HEK293T (cell line): ENCODE results near the gene AADAC.

Experiments used
- CTCF ChIA-PET: fragments of 350-600 bp; formaldehyde crosslinking; extraction: SDS; loops from one replicate; lab custom pipeline; 2021; ENCODE audit warnings: antibody characterized with exemption, inconsistent platforms; lab: Yijun Ruan, JAX
- POLR2A ChIA-PET: fragments of 350-600 bp; formaldehyde crosslinking; extraction: SDS; loops from one replicate; lab custom pipeline; 2020; ENCODE audit warnings: antibody characterized with exemption, inconsistent platforms; lab: Yijun Ruan, JAX
- DNase-seq: peaks from one replicate; pipeline ENCODE4 v3.0.0; 2012; ENCODE audit warnings: mixed read lengths; ENCODE audit errors: extremely low spot score
- ARNT ChIP-seq: fragments of 450-650 bp; IDR thresholded peaks from 2 replicates; pipeline ENCODE4 v1.6.1; 2017; ENCODE audit warnings: mild to moderate bottlenecking
- BHLHE40 ChIP-seq: fragments of 450-650 bp; IDR thresholded peaks from 2 replicates; pipeline ENCODE4 v1.6.1; 2016; ENCODE audit warnings: mild to moderate bottlenecking, moderate library complexity, borderline replicate concordance
- CTBP1 ChIP-seq: fragments of 450-650 bp; IDR thresholded peaks from 2 replicates; pipeline ENCODE4 v1.6.1; 2016; ENCODE audit warnings: borderline replicate concordance
- ELF4 ChIP-seq: fragments of 450-650 bp; IDR thresholded peaks from 2 replicates; pipeline ENCODE4 v1.6.1; 2017; ENCODE audit warnings: antibody characterized with exemption
- FOXA1 ChIP-seq: fragments of 450-650 bp; IDR thresholded peaks from 2 replicates; pipeline ENCODE4 v1.6.1; 2016; ENCODE audit warnings: mild to moderate bottlenecking
- FOXK2 ChIP-seq: fragments of 450-650 bp; IDR thresholded peaks from 2 replicates; pipeline ENCODE4 v1.6.1; 2016; ENCODE audit warnings: mild to moderate bottlenecking
- FOXM1 ChIP-seq: fragments of 450-650 bp; IDR thresholded peaks from 2 replicates; pipeline ENCODE4 v1.6.1; 2017; ENCODE audit warnings: mild to moderate bottlenecking, borderline replicate concordance
- HDGF ChIP-seq: fragments of 450-650 bp; IDR thresholded peaks from 2 replicates; pipeline ENCODE4 v1.6.1; 2017; ENCODE audit warnings: antibody characterized with exemption, borderline replicate concordance
- L3MBTL2 ChIP-seq: fragments of 450-650 bp; conservative IDR thresholded peaks from 2 replicates; pipeline ENCODE4 v1.6.1; 2016; ENCODE audit warnings: mild to moderate bottlenecking
- LEF1 ChIP-seq: fragments of 450-650 bp; IDR thresholded peaks from 2 replicates; pipeline ENCODE4 v1.6.1; 2017; ENCODE audit warnings: mild to moderate bottlenecking, borderline replicate concordance
- SP1 ChIP-seq: fragments of 450-650 bp; IDR thresholded peaks from 2 replicates; pipeline ENCODE4 v1.6.1; 2017
- SUZ12 ChIP-seq: fragments of 450-650 bp; IDR thresholded peaks from 2 replicates; pipeline ENCODE4 v1.6.1; 2016; ENCODE audit warnings: mild to moderate bottlenecking
- TARDBP ChIP-seq: fragments of 450-650 bp; IDR thresholded peaks from 2 replicates; pipeline ENCODE4 v1.6.1; 2016
- ZNF384 ChIP-seq: fragments of 450-650 bp; IDR thresholded peaks from 2 replicates; pipeline ENCODE4 v1.6.1; 2016
- TF ChIP-seq, protein P1 (sequence below): fragments of 450-650 bp; IDR thresholded peaks from 2 replicates; pipeline ENCODE4 v1.6.1; 2016

AADAC gene

DNA sequence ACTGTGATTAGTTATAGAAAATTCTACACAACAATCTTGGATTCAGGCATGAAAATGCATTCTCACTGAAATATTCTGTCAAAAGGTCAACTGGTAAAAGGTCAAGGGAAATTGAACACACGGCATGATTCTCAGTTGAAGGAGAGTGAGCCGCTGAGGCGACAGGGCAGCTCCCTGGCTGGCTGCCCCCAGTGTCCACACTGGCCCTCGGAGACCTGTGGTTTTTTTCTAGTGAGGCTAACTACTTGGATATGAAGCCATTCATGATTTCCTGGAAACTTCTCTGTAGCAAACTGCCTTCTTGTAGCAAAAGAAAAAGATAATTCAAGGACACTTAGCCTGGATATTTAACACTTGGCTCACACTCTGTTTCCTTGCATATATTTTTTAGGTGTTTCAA, 43.0 kb upstream of the AADAC start:
- TF ChIP-seq ELF4: no peak
- ChIA-PET CTCF (interaction anchor here (0.6 to 0.7 kb wide), 2 partner anchors 17 to 804 kb away, joined by 3 to 6 read pairs; no protein-coding TSS in a partner anchor), POLR2A (no interaction called here)
- DNase-seq: peak; percentile 10

DNA sequence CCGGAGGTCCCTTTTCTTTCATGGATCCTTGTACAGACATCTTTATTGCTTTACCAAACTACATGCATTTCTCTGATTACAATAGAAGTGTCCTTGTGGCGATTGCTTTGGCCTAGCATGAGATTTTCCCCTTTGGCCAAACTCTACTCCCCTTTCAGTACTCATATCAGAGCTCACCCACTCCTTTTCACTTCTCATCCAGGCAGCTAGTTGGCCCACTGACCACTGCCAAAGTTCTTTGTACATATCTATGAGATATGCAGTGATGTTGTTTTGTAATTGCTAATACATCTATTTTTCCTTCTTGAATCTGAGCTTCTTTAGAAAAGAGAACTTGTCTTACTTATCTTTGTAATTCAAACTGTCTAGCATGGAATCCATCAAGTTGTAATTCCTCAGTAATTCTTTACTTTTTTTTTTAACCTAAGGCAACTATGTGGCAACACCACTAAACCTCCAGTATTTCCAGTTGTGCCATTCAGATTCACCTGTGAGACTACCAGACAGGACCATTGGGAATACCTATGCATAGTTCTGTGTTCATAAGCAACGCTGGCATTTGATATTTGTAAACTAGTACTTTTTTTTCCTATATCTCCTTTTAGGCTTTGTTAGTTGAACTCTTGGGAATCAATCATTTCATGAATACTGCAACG, 41.0 kb upstream of the AADAC start:
- no peak for DNase-seq
- TF ChIP-seq CTBP1 (no peak), BHLHE40 (no peak), ARNT (no peak)
- POLR2A ChIA-PET: interaction anchor here (0.6 kb wide), 1 partner anchor 195 kb away, joined by 4 read pairs; no protein-coding TSS in a partner anchor
- CTCF ChIA-PET: interaction anchor here (0.6 kb wide), 1 partner anchor 287 kb away, joined by 4 read pairs; no protein-coding TSS in a partner anchor

DNA sequence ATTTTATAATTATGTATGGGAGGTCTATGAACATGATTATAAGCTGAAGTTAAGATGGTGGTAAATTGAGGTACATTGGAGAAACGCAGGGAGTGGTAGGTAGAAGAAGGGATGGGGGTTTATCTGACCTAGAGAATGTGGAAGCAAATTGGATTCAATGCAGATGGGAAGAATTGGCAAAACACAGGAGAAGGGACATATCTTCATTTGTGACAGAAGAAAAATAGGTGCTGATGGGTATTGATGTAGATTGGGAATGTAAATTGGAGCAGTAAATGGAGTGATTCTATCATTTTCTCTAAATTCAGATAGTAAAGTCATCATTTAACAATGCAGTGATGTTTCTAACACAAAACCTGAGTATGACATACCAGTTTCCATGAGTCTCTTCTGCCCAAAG, 39.7 kb upstream of the AADAC start:
- ChIA-PET POLR2A (no interaction called here), CTCF (no interaction called here)
- DNase-seq: no peak
- TF ChIP-seq BHLHE40 (no peak), LEF1 (no peak), HDGF (no peak)

DNA sequence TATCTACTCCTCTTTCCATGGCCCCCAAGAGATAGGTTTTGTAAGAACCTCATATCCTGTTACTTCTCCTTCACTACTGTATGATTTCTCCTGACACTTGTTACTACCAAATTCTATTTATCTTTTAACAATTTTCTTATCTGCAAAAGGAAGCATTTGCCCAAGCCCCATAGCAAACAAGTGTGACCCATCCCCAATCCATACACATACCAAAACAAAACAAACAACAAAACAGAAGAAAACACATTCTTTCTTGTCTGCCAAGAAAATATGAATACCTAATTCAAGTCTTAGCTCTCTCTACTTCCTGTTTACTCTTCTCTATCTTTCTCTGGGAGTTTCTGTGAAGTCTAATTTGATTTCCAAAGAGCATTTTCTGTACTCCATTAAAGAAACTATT, 39.0 kb upstream of the AADAC start:
- TF ChIP-seq HDGF (no peak), ARNT (no peak), BHLHE40 (no peak)
- TF ChIP-seq, protein P1, sequence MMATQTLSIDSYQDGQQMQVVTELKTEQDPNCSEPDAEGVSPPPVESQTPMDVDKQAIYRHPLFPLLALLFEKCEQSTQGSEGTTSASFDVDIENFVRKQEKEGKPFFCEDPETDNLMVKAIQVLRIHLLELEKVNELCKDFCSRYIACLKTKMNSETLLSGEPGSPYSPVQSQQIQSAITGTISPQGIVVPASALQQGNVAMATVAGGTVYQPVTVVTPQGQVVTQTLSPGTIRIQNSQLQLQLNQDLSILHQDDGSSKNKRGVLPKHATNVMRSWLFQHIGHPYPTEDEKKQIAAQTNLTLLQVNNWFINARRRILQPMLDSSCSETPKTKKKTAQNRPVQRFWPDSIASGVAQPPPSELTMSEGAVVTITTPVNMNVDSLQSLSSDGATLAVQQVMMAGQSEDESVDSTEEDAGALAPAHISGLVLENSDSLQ: no peak
- POLR2A ChIA-PET: no interaction called here
- DNase-seq: no peak
- CTCF ChIA-PET: no interaction called here

DNA sequence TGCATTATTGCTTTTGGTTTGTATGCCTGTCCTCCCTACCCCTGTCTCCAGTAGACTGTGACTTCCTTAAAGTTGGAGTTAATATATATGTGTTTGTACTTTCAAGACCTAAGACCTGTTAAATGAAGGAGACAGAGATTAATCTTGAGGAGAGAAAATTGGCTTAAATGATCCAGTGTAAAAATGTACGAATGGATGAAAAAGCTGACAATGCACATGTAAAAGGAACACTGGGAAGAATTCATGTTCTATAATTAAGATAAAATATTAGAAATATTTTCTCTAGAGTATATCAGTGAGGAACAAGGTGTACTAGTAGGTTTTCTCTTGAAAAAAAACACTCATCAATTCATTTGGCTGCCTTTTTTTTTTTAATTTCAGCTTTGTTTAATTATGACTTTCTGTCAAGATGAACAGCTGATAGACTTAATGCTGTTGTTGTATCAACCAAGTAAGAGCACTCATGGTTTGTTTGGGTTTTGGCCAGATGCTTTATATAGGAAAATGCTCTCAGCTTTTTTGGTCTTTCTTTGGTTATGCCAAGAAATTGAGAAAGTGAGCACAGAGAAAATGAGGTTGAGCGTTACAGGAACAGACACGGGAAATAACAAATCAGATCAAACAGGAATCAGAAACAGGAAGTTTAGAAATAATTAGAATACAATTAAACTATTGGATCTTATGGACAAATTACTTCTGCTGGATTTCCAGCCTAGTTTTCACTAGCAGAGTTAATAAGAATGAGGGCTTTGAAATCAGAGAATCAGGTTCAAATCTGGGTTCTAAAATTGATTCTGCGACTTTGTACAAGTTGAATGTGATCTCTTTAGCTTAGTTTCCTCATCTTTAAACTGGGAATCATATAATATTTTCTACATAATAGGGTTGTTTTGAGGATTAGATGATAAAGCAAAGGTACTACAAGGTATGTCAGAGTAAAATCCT, 38.3 kb upstream of the AADAC start:
- CTCF ChIA-PET: interaction anchor here (0.7 kb wide), 1 partner anchor 731 kb away, joined by 3 read pairs; no protein-coding TSS in a partner anchor
- TF ChIP-seq SUZ12 (no peak), SP1 (no peak), HDGF (no peak), L3MBTL2 (no peak), FOXK2 (no peak), CTBP1 (no peak), LEF1 (no peak)
- POLR2A ChIA-PET: no interaction called here
- no peak for DNase-seq

DNA sequence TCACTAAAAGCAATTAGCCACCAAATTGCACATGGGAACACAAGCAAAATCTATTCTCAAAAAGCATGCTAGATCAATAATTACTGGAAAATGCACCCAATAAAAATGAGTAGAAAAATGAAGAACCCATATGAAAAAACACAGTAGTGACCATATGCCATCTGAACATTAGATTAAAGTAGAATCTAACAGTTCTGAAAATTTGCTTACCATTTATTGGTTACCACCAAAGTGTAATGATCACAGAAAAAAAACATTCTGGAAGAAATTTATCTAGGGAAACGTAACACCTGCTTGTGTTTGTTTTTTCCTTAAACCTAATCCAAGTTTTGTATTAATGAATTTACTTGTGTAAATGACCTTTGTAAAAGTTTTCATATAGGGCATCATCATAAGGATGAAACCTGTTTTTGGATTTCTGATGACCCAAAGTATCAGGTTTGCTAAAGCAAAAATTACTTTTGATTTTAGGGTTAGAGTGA, 37.6 kb upstream of the AADAC start:
- CTCF ChIA-PET: interaction anchor here (0.7 kb wide), 1 partner anchor 730 kb away, joined by 3 read pairs; no protein-coding TSS in a partner anchor
- TF ChIP-seq ZNF384 (no peak), SUZ12 (no peak), FOXM1 (no peak), ARNT (no peak), SP1 (no peak), LEF1 (no peak)
- TF ChIP-seq, protein P1: no peak
- DNase-seq: no peak
- POLR2A ChIA-PET: no interaction called here

DNA sequence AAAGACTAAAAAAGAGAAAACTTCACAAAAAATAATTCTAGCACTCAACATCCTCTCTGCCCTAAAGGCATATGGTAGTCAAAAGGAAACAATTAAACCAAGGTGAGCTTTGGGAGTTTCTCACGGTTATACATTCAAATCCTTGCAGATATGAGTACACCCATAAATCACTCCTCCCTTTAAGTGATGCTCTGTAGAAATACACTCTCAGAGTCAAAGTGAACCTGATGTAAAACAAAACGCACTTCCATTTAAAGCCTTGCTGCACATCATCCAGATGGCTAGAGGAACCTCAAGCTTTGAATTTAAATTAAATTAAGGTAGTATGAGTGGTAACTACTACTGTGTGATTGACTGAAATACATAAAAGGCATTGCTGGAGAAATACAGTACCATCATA, 36.0 kb upstream of the AADAC start:
- DNase-seq: no peak
- ChIA-PET CTCF (no interaction called here), POLR2A (no interaction called here)
- TF ChIP-seq ZNF384 (no peak), FOXM1 (no peak), HDGF (no peak), L3MBTL2 (no peak), LEF1 (no peak), BHLHE40 (no peak), SP1 (no peak), FOXA1 (no peak), TARDBP (no peak), CTBP1 (no peak), ELF4 (no peak)
- TF ChIP-seq, protein P1: no peak
